Activated CD8-positive, alpha-beta memory T cell treated with anti-CD3 and anti-CD28 coated beads, Interleukin-2, amount 10 ng/mL, durations not matched to agents 7 days and 5 days (primary cell): Measurements from ENCODE around the gene OR4A5. TPM values are rescaled to one million over a fixed set of nuclear protein-coding genes. Genes with fewer than 3 reads are reported as not detected.
"Not testable (repeated sequence)": the region's sequence is repeated elsewhere in the genome, so short reads cannot be mapped to it uniquely, and the experiment has no call there.

ENCODE experiments used
- ATAC-seq: fragments of 150-1000 bp; cut with Tn5 transposase; one replicate; pipeline ENCODE4 v1.10.0; 2021; ENCODE audit warnings: moderate library complexity
- CTCF ChIA-PET: fragments of 350-600 bp; sonication (Branson Sonifier 250); formaldehyde crosslinking; loops from one replicate; lab custom pipeline; 2021; ENCODE audit warnings: antibody characterized with exemption; lab: Charles Lee
- DNase-seq: peaks from one replicate; pipeline ENCODE4 v3.0.0-alpha.2; 2020
- H3K27ac Mint-ChIP-seq: one replicate; pipeline ENCODE4 v1.8.0; 2021; ENCODE audit warnings: mild to moderate bottlenecking, mixed read lengths
- H3K27me3 Mint-ChIP-seq: one replicate; pipeline ENCODE4 v1.8.0; 2021; ENCODE audit warnings: mixed read lengths
- H3K36me3 Mint-ChIP-seq: one replicate; pipeline ENCODE4 v1.8.0; 2021; ENCODE audit warnings: mild to moderate bottlenecking, mixed read lengths
- H3K4me1 Mint-ChIP-seq: one replicate; pipeline ENCODE4 v1.8.0; 2021; ENCODE audit warnings: mixed read lengths
- H3K4me3 Mint-ChIP-seq: one replicate; pipeline ENCODE4 v1.8.0; 2021; ENCODE audit warnings: mild to moderate bottlenecking, moderate library complexity, mixed read lengths
- H3K9me3 Mint-ChIP-seq: one replicate; pipeline ENCODE4 v1.8.0; 2022; ENCODE audit warnings: low read depth, mixed read lengths
- total RNA-seq, 2 experiments: library from RNA; stranded (reverse); gene quantifications; one replicate each; pipeline ENCODE4 v1.2.3, GENCODE V29; 2021

The OR4A5 gene
- total RNA-seq: not detected

GRCh38 chr11:54706532-54706931 lies at the start of gene OR4A5:
Gene OR4A5 (plus strand): TSS chr11:54706832. CDS start chr11:54706885, 53 bp downstream.
- H3K36me3 Mint-ChIP-seq, ATAC-seq, DNase-seq, H3K27ac Mint-ChIP-seq, H3K27me3 Mint-ChIP-seq, H3K4me1 Mint-ChIP-seq, H3K4me3 Mint-ChIP-seq, CTCF ChIA-PET: not testable (repeated sequence)
- peaks cover 20% of the 10 kb centered on the region for H3K9me3 Mint-ChIP-seq

GRCh38 chr11:54720094-54720493 lies 13.5 kb downstream of the OR4A5 start:
- ATAC-seq, H3K4me3 Mint-ChIP-seq, CTCF ChIA-PET, H3K4me1 Mint-ChIP-seq, H3K27me3 Mint-ChIP-seq, H3K36me3 Mint-ChIP-seq, H3K27ac Mint-ChIP-seq, H3K9me3 Mint-ChIP-seq, DNase-seq: not testable (repeated sequence)

Other genes with a start within 250 kb of the OR4A5 start
- not detected for gene OR4C46, start 102.8 kb upstream of the OR4A5 start, total RNA-seq